HL-60 (cell line): ENCODE measurements around the gene GRK6.
A peak's percentile ranks its signal among the peaks of the same experiment; 100 is the strongest.
"Not testable (repeated sequence)": the region's sequence is repeated elsewhere in the genome, so short reads cannot be mapped to it uniquely, and the experiment has no call there.

Experiments
- DNase-seq, 2 experiments: peaks; one replicate each; pipeline ENCODE4 v3.0.0-alpha.2; 2010 to 2020; ENCODE audit warnings: low read depth in 1 of 2, low spot score in 1 of 2
- H3K27ac ChIP-seq: fragments of 250-450 bp; sonication (Bioruptor Pico); replicated peaks from 2 replicates; pipeline ENCODE4 v1.5.1; 2020; ENCODE audit warnings: mild to moderate bottlenecking, moderate library complexity
- H3K27me3 ChIP-seq: fragments of 250-450 bp; sonication (Bioruptor Pico); 2 replicates; pipeline ENCODE4 v1.5.1; 2021; ENCODE audit warnings: mild to moderate bottlenecking, moderate library complexity; ENCODE audit not compliant: insufficient read depth, poor library complexity, severe bottlenecking
- H3K4me3 ChIP-seq: replicated peaks from 2 replicates; pipeline ENCODE4 v1.5.1; 2011; ENCODE audit warnings: mild to moderate bottlenecking, control low read depth, low read length; ENCODE audit not compliant: insufficient read depth
- GABPA ChIP-seq: IDR thresholded peaks from 2 replicates; pipeline ENCODE4 v1.6.1; 2012; ENCODE audit warnings: low read depth
- POLR2AphosphoS5 ChIP-seq: IDR thresholded peaks from 2 replicates; pipeline ENCODE4 v1.6.1; 2012; ENCODE audit warnings: low read depth
- SPI1 ChIP-seq: IDR thresholded peaks from 2 replicates; pipeline ENCODE4 v1.6.1; 2012; ENCODE audit warnings: low read depth, mild to moderate bottlenecking, borderline replicate concordance
- TF ChIP-seq, protein P1 (sequence below): IDR thresholded peaks from one replicate; pipeline ENCODE4 v1.5.1; 2011; ENCODE audit warnings: low read length, control low read depth, inconsistent platforms; ENCODE audit not compliant: insufficient read depth
- TF ChIP-seq, protein P2 (sequence below): IDR thresholded peaks from 2 replicates; pipeline ENCODE4 v1.6.1; 2012; ENCODE audit warnings: low read depth; ENCODE audit not compliant: insufficient replicate concordance

The GRK6 gene

DNA sequence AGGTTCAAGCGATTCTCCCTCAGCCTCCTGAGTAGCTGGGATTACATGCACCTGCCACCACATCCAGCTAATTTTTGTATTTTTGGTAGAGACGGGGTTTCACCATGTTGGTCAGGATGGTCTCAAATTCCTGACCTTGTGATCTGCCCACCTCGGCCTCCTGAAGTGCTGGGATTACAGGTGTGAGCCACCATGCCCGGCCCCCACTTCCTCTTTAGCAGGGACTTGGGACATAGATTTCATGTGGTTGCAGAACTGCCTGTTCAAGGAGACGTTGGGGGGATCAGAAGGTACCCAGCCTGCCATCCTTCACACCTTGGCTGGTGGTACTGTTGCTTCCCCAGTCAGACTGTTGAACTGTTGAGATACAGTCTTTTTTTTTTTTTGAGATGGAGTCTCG lies 9.4 kb upstream of the GRK6 start:
- DNase-seq: not testable (repeated sequence)

GRCh38 chr5:177419046-177419445 lies 7.4 kb upstream of the GRK6 start:
- peak in 1 of 2 experiments; percentile 52 for DNase-seq
- Histone ChIP-seq H3K27me3 (no peaks in the 10 kb centered on the region), H3K4me3 (no peak overlapping the region), H3K27ac (no peak overlapping the region)
- TF ChIP-seq GABPA (no peak), POLR2AphosphoS5 (no peak), SPI1 (no peak)
- TF ChIP-seq, protein P1, sequence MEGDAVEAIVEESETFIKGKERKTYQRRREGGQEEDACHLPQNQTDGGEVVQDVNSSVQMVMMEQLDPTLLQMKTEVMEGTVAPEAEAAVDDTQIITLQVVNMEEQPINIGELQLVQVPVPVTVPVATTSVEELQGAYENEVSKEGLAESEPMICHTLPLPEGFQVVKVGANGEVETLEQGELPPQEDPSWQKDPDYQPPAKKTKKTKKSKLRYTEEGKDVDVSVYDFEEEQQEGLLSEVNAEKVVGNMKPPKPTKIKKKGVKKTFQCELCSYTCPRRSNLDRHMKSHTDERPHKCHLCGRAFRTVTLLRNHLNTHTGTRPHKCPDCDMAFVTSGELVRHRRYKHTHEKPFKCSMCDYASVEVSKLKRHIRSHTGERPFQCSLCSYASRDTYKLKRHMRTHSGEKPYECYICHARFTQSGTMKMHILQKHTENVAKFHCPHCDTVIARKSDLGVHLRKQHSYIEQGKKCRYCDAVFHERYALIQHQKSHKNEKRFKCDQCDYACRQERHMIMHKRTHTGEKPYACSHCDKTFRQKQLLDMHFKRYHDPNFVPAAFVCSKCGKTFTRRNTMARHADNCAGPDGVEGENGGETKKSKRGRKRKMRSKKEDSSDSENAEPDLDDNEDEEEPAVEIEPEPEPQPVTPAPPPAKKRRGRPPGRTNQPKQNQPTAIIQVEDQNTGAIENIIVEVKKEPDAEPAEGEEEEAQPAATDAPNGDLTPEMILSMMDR: no peak
- TF ChIP-seq, protein P2, sequence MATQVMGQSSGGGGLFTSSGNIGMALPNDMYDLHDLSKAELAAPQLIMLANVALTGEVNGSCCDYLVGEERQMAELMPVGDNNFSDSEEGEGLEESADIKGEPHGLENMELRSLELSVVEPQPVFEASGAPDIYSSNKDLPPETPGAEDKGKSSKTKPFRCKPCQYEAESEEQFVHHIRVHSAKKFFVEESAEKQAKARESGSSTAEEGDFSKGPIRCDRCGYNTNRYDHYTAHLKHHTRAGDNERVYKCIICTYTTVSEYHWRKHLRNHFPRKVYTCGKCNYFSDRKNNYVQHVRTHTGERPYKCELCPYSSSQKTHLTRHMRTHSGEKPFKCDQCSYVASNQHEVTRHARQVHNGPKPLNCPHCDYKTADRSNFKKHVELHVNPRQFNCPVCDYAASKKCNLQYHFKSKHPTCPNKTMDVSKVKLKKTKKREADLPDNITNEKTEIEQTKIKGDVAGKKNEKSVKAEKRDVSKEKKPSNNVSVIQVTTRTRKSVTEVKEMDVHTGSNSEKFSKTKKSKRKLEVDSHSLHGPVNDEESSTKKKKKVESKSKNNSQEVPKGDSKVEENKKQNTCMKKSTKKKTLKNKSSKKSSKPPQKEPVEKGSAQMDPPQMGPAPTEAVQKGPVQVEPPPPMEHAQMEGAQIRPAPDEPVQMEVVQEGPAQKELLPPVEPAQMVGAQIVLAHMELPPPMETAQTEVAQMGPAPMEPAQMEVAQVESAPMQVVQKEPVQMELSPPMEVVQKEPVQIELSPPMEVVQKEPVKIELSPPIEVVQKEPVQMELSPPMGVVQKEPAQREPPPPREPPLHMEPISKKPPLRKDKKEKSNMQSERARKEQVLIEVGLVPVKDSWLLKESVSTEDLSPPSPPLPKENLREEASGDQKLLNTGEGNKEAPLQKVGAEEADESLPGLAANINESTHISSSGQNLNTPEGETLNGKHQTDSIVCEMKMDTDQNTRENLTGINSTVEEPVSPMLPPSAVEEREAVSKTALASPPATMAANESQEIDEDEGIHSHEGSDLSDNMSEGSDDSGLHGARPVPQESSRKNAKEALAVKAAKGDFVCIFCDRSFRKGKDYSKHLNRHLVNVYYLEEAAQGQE: no peak

More for the DNA sequence above, 9.4 kb upstream of the GRK6 start:
- not testable (repeated sequence) for H3K27me3 ChIP-seq, H3K4me3 ChIP-seq
- TF ChIP-seq SPI1: peak; percentile 71; the same call in 1 of the 2 replicates
- peak overlapping the region; percentile 78 for H3K27ac ChIP-seq

GRCh38 chr5:177420472-177420871 lies 6.0 kb upstream of the GRK6 start:
- H3K4me3 ChIP-seq, DNase-seq, H3K27me3 ChIP-seq, H3K27ac ChIP-seq: not testable (repeated sequence)

DNA sequence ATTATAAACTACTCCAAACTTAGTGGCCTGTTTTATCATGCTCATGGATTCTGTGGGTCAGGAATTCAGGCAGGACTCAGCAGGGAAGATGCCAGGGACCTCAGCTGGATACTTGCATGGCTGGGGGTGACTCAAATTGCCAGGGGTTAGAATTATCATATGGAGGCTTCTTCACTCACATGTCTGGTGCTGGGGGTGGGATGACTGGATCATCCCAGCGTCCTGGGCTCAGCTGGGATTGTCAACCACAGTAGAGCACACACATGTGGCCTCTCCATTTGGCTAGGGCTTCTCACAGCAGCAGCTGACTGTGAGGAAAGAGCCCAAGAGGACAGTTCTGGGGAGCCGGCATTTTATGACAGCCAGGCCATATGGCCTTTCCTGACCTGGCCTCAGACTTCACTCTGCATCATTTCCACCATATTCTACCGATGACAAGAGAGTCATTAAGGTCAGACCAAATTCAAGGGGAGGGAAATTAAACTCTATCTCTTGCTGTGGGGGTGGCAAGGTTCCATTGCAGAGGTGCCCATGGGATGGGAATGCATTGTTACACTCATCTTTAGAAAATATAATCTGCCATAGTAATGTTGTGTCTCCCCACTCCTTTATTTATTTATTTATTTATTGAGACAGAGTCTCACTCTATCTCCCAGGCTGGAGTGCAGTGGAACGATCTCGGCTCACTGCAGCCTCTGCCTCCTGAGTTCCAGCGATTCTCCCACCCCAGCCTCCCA lies 5.2 kb upstream of the GRK6 start:
- Histone ChIP-seq H3K27me3 (no peaks in the 10 kb centered on the region), H3K27ac (no peak overlapping the region), H3K4me3 (no peak overlapping the region)
- DNase-seq: no peak
- TF ChIP-seq SPI1: no peak
- TF ChIP-seq, protein P2: no peak

GRCh38 chr5:177423671-177424070 lies 2.8 kb upstream of the GRK6 start:
- no peak for DNase-seq
- no peak overlapping the region for H3K4me3 ChIP-seq
- H3K27me3 ChIP-seq: no peaks in the 10 kb centered on the region
- TF ChIP-seq, protein P1: no peak
- no peak for TF ChIP-seq SPI1
- TF ChIP-seq, protein P2: no peak
- TF ChIP-seq POLR2AphosphoS5: no peak
- no peak for TF ChIP-seq GABPA
- no peak overlapping the region for H3K27ac ChIP-seq
